ENCODE measurements around the gene FUT2.

The FUT2 gene

GRCh38 chr19:48734625-48735024 lies 38.9 kb downstream of the FUT2 start (continued):
- TF ChIP-seq, protein P1, sequence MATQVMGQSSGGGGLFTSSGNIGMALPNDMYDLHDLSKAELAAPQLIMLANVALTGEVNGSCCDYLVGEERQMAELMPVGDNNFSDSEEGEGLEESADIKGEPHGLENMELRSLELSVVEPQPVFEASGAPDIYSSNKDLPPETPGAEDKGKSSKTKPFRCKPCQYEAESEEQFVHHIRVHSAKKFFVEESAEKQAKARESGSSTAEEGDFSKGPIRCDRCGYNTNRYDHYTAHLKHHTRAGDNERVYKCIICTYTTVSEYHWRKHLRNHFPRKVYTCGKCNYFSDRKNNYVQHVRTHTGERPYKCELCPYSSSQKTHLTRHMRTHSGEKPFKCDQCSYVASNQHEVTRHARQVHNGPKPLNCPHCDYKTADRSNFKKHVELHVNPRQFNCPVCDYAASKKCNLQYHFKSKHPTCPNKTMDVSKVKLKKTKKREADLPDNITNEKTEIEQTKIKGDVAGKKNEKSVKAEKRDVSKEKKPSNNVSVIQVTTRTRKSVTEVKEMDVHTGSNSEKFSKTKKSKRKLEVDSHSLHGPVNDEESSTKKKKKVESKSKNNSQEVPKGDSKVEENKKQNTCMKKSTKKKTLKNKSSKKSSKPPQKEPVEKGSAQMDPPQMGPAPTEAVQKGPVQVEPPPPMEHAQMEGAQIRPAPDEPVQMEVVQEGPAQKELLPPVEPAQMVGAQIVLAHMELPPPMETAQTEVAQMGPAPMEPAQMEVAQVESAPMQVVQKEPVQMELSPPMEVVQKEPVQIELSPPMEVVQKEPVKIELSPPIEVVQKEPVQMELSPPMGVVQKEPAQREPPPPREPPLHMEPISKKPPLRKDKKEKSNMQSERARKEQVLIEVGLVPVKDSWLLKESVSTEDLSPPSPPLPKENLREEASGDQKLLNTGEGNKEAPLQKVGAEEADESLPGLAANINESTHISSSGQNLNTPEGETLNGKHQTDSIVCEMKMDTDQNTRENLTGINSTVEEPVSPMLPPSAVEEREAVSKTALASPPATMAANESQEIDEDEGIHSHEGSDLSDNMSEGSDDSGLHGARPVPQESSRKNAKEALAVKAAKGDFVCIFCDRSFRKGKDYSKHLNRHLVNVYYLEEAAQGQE (tag by site-specific recombination; IDR thresholded peaks at IDR 0.05), result no peak
- TF ChIP-seq ZNF555 (tag by site-specific recombination; conservative IDR thresholded peaks at IDR 0.05) (no peak), ZNF266 (tag by site-specific recombination; IDR thresholded peaks at IDR 0.05; ENCODE audit: low read depth) (no peak), ZNF37A (tag by site-specific recombination; IDR thresholded peaks at IDR 0.05) (no peak), ZFP3 (tag by site-specific recombination; IDR thresholded peaks at IDR 0.05; ENCODE audit: low read depth) (no peak), ZNF404 (tag by site-specific recombination; IDR thresholded peaks at IDR 0.05) (no peak), ZFP41 (tag by site-specific recombination; IDR thresholded peaks at IDR 0.05; ENCODE audit: borderline replicate concordance) (no peak), ZNF202 (tag by site-specific recombination; IDR thresholded peaks at IDR 0.05; ENCODE audit: borderline replicate concordance) (no peak), TRIM28 (IDR thresholded peaks at IDR 0.05; ENCODE audit: borderline replicate concordance, low read length) (no peak)
- TF ChIP-seq, protein P2, sequence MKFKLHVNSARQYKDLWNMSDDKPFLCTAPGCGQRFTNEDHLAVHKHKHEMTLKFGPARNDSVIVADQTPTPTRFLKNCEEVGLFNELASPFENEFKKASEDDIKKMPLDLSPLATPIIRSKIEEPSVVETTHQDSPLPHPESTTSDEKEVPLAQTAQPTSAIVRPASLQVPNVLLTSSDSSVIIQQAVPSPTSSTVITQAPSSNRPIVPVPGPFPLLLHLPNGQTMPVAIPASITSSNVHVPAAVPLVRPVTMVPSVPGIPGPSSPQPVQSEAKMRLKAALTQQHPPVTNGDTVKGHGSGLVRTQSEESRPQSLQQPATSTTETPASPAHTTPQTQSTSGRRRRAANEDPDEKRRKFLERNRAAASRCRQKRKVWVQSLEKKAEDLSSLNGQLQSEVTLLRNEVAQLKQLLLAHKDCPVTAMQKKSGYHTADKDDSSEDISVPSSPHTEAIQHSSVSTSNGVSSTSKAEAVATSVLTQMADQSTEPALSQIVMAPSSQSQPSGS (tag by site-specific recombination; IDR thresholded peaks at IDR 0.05; ENCODE audit: low read depth), result no peak

- POLR2A ChIA-PET, result interaction anchor here (0.6 kb wide), 1 partner anchor 1650 kb away, joined by 3 read pairs; no protein-coding TSS in a partner anchor
- H3K4me3 ChIP-seq (ENCODE audit: low read depth, low read length), result no peak overlapping the region
These were observed 39.4 kb downstream of the FUT2 start for GRCh38 chr19:48735031-48735615.

DNA sequence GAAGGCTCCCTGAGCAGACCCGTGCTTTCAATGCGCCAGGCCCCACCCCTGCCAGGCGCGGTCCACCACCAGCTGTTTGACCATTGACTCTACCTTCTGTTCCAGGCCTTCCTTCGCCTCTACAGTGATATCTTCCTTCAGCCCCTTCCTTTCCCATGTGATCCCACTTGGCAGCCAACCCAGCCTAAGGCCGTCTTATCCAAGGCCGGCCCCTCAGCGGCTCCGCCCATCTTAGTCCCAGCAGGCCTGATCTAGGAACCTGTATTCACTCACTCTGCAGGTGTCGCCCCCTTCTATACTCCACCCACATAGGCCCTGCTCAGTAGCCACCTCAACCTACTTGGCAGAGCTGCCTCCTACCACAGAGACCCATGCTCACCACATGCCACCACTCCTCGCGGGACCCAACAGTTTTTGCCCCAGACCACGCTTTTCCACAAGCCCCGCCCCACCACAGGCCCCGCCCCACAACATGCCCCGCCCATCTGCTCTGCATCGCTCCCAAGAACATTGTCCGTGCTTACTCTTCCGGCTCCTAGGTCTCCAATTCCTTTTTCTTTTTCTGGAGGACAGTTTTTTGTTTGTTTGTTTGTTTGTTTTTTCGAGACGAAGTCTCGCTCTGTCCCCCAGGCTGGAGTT lies 41.7 kb downstream of the FUT2 start:
- no peaks in the 10 kb centered on the region for H3K9me3 ChIP-seq (ENCODE audit: control insufficient read depth, insufficient read depth, low read depth, low read length)
- no peaks in the 10 kb centered on the region for H3K36me3 ChIP-seq (ENCODE audit: control insufficient read depth in 2 of 2, insufficient read depth in 1 of 2, low read length in 2 of 2)
- CTCF ChIA-PET, result no interaction called here
- H3K27ac ChIP-seq (ENCODE audit: extremely low read depth, low read depth, low read length), result no peak overlapping the region
- H3K4me3 ChIP-seq (ENCODE audit: low read depth, low read length), result no peak overlapping the region
- POLR2A ChIA-PET, result interaction anchor here (0.5 to 2.9 kb wide), 3 partner anchors 11 to 92 kb away, joined by 6 to 35 read pairs (median 10); partner anchors contain the start of gene CA11
- H3K4me1 ChIP-seq (ENCODE audit: control insufficient read depth, insufficient read depth, low read length), result peaks cover 5% of the 10 kb centered on the region
- TF ChIP-seq, protein P3, sequence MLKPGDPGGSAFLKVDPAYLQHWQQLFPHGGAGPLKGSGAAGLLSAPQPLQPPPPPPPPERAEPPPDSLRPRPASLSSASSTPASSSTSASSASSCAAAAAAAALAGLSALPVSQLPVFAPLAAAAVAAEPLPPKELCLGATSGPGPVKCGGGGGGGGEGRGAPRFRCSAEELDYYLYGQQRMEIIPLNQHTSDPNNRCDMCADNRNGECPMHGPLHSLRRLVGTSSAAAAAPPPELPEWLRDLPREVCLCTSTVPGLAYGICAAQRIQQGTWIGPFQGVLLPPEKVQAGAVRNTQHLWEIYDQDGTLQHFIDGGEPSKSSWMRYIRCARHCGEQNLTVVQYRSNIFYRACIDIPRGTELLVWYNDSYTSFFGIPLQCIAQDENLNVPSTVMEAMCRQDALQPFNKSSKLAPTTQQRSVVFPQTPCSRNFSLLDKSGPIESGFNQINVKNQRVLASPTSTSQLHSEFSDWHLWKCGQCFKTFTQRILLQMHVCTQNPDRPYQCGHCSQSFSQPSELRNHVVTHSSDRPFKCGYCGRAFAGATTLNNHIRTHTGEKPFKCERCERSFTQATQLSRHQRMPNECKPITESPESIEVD (tag by site-specific recombination; IDR thresholded peaks at IDR 0.05), result no peak
- peak; percentile 29; the same call in 1 of the 2 replicates for TF ChIP-seq ZFHX2 (tag by site-specific recombination; conservative IDR thresholded peaks at IDR 0.05)
- TF ChIP-seq KLF16 (tag by site-specific recombination; IDR thresholded peaks at IDR 0.05), result no peak
- TF ChIP-seq, protein P4, sequence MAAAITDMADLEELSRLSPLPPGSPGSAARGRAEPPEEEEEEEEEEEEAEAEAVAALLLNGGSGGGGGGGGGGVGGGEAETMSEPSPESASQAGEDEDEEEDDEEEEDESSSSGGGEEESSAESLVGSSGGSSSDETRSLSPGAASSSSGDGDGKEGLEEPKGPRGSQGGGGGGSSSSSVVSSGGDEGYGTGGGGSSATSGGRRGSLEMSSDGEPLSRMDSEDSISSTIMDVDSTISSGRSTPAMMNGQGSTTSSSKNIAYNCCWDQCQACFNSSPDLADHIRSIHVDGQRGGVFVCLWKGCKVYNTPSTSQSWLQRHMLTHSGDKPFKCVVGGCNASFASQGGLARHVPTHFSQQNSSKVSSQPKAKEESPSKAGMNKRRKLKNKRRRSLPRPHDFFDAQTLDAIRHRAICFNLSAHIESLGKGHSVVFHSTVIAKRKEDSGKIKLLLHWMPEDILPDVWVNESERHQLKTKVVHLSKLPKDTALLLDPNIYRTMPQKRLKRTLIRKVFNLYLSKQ (tag by site-specific recombination; IDR thresholded peaks at IDR 0.05; ENCODE audit: borderline replicate concordance), result no peak
- TF ChIP-seq ZBTB20 (tag by site-specific recombination; IDR thresholded peaks at IDR 0.05), result peak; percentile 69
- TF ChIP-seq ZNF629 (tag by site-specific recombination; IDR thresholded peaks at IDR 0.05), result no peak
- peak; percentile 53 for TF ChIP-seq SP2 (tag by site-specific recombination; IDR thresholded peaks at IDR 0.05)
- TF ChIP-seq EGR2 (tag by site-specific recombination; IDR thresholded peaks at IDR 0.05; ENCODE audit: low read depth), result peak; percentile 33; the same call in 1 of the 2 replicates
- no peak for TF ChIP-seq ZBTB1 (tag by site-specific recombination; IDR thresholded peaks at IDR 0.05)
- peak; percentile 39 for TF ChIP-seq KLF8 (tag by site-specific recombination; IDR thresholded peaks at IDR 0.05)
- TF ChIP-seq KLF9 (tag by site-specific recombination; IDR thresholded peaks at IDR 0.05; ENCODE audit: low read depth), result peak; percentile 54; the same call in 1 of the 2 replicates

More at GRCh38 chr19:48735031-48735615, 39.4 kb downstream of the FUT2 start:
- peaks cover 5% of the 10 kb centered on the region for H3K4me1 ChIP-seq (ENCODE audit: control insufficient read depth, insufficient read depth, low read length)
- TF ChIP-seq, protein P5, sequence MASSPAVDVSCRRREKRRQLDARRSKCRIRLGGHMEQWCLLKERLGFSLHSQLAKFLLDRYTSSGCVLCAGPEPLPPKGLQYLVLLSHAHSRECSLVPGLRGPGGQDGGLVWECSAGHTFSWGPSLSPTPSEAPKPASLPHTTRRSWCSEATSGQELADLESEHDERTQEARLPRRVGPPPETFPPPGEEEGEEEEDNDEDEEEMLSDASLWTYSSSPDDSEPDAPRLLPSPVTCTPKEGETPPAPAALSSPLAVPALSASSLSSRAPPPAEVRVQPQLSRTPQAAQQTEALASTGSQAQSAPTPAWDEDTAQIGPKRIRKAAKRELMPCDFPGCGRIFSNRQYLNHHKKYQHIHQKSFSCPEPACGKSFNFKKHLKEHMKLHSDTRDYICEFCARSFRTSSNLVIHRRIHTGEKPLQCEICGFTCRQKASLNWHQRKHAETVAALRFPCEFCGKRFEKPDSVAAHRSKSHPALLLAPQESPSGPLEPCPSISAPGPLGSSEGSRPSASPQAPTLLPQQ (tag by site-specific recombination; IDR thresholded peaks at IDR 0.05), result no peak
- TF ChIP-seq KLF8 (tag by site-specific recombination; IDR thresholded peaks at IDR 0.05), result peak; percentile 61; the same call in 1 of the 2 replicates
- H3K36me3 ChIP-seq (ENCODE audit: control insufficient read depth in 2 of 2, insufficient read depth in 1 of 2, low read length in 2 of 2), result no peaks in the 10 kb centered on the region
- no peaks in the 10 kb centered on the region for H3K9me3 ChIP-seq (ENCODE audit: control insufficient read depth, insufficient read depth, low read depth, low read length)
- H3K27ac ChIP-seq (ENCODE audit: extremely low read depth, low read depth, low read length), result no peak overlapping the region
- CTCF ChIA-PET, result interaction anchor here (0.5 to 0.9 kb wide), 2 partner anchors 235 to 405 kb away, joined by 3 to 5 read pairs; no protein-coding TSS in a partner anchor

All from HEK293 (cell line).